HCT116 (cell line): ENCODE results near the gene LAMTOR5.

ENCODE experiments used
- CTCF ChIP-seq, 3 experiments: fragments of 200-600 bp in 1 of 3; sonication (generic) in 1 of 3; IDR thresholded peaks in 2 of 3; conservative IDR thresholded peaks in 1 of 3; 2 replicates each; pipeline ENCODE4 v1.5.1; 2012 to 2017; ENCODE audit warnings: low read depth in 2 of 3, low read length in 2 of 3, antibody characterized with exemption in 1 of 3, borderline replicate concordance in 1 of 3, control low read depth in 1 of 3, mild to moderate bottlenecking in 1 of 3, mixed read lengths in 1 of 3, mixed run types in 1 of 3, moderate library complexity in 1 of 3; ENCODE audit not compliant: insufficient read depth in 1 of 3
- SP1 ChIP-seq: IDR thresholded peaks from 2 replicates; pipeline ENCODE4 v1.6.1; 2012; ENCODE audit warnings: low read depth
- ZBTB33 ChIP-seq: IDR thresholded peaks from 2 replicates; pipeline ENCODE4 v1.6.1; 2011; ENCODE audit warnings: mild to moderate bottlenecking, low read length, moderate library complexity; ENCODE audit not compliant: insufficient replicate concordance; ENCODE audit errors: extremely low read depth
- ZNF274 ChIP-seq: fragments of 200-500 bp; sonication (Bioruptor generic); IDR thresholded peaks from 2 replicates; pipeline ENCODE4 v1.6.1; 2014; ENCODE audit warnings: mild to moderate bottlenecking, low read depth, low read length, inconsistent platforms

GRCh38 chr1:110453829-110454228 lies 46.3 kb upstream of the LAMTOR5 start:
- TF ChIP-seq SP1 (no peak), ZBTB33 (no peak), CTCF (IDR thresholded peaks at IDR 0.05 in 2 of 3, conservative IDR thresholded peaks at IDR 0.05 in 1 of 3; ENCODE audit: borderline replicate concordance in 1 of 3, insufficient read depth in 1 of 3, low read depth in 2 of 3, low read length in 2 of 3) (no peak), ZNF274 (no peak)
